Mesodermal cell (in vitro differentiated cells): Measurements from ENCODE around the gene C2CD3.

ENCODE experiments used
- H3K27ac ChIP-seq: 2 replicates; pipeline ENCODE4 v1.7.0; 2013; ENCODE audit warnings: mild to moderate bottlenecking, low read depth, low read length, moderate library complexity; ENCODE audit not compliant: severe bottlenecking
- H3K36me3 ChIP-seq: 2 replicates; pipeline ENCODE4 v1.7.1; 2013; ENCODE audit warnings: mild to moderate bottlenecking, low read length, moderate library complexity; ENCODE audit not compliant: control insufficient read depth, insufficient read depth
- H3K4me1 ChIP-seq: one replicate; pipeline ENCODE4 v1.7.1; 2013; ENCODE audit warnings: mild to moderate bottlenecking, low read length; ENCODE audit not compliant: insufficient read depth, control insufficient read depth, poor library complexity, severe bottlenecking
- H3K4me3 ChIP-seq: 2 replicates; pipeline ENCODE4 v1.7.0; 2013; ENCODE audit warnings: low read length, control low read depth, mild to moderate bottlenecking; ENCODE audit not compliant: insufficient read depth, poor library complexity, severe bottlenecking; ENCODE audit errors: extremely low read depth
- H3K9me3 ChIP-seq: 2 replicates; pipeline ENCODE4 v1.7.1; 2013; ENCODE audit warnings: mild to moderate bottlenecking, low read length, moderate library complexity; ENCODE audit not compliant: control insufficient read depth
- WGBS, 2 experiments: methylation state at CpG; one replicate each; pipeline ENCODE4 v1.1.5; 2013; ENCODE audit warnings: missing lambda C conversion rate in 2 of 2; ENCODE audit not compliant: insufficient coverage in 2 of 2; 5-methylcytosine and 5-hydroxymethylcytosine counted together

Gene C2CD3

DNA sequence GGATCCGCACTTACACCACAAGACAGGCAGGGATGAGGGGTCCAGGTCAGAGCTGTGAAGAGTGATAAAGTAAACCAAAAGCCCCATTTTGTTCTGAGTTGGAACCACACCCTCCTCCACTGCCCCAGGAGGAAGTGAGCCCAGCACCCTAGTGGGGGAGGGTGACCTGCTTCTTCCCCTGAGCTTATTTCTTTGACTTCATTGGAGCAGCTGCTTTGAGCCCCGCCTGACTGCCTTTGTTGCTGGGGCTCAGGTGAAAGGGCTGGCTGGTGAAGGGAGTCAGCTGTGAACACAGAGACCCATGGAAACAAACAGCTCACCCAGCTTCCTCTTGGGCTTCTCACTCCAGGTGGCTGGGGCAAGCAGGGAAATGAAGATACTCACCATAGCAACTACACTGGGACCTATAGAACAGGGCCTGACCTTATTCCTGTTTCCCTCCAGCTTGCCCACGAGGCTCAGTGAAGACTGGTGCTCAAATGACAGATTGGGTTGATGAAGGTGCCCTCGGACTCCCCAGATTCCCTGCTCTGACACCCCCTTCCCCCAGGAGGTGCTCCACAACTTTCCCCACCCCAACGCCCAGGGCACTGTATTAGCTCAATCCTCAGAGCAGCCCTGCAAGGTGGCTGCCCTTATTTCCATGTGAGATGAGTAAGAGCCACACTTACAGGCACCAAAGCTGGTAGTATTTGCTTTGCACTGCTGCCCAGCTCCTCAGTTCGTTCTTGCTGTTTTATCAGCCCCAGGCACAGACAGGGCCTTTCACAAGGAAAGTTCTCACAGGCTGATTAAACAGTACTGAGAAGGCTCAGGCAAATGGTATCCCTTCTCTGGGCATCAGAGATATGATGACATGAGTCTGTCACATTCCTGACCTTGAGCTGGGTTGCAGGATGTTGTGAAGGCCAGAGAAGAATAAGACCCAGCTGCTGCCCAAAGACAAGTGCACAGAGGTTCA, 190.5 kb downstream of the C2CD3 start:
- peaks cover 18% of the 10 kb centered on the region for H3K4me1 ChIP-seq
- H3K27ac ChIP-seq, result no peak overlapping the region
- 91 to 97% methylated on average over 2 to 4 of the region's 6 CpGs for WGBS, 2 experiments
- no peaks in the 10 kb centered on the region for H3K9me3 ChIP-seq
- H3K36me3 ChIP-seq, result peaks cover 49% of the 10 kb centered on the region
- H3K4me3 ChIP-seq, result no peak overlapping the region

GRCh38 chr11:73978576-73979086, 192.2 kb downstream of the C2CD3 start:
- H3K4me1 ChIP-seq, result peaks cover 18% of the 10 kb centered on the region
- no peak overlapping the region for H3K27ac ChIP-seq
- H3K9me3 ChIP-seq, result no peaks in the 10 kb centered on the region
- WGBS, 2 experiments, result 81 to 94% methylated on average over 2 to 3 of the region's 3 CpGs
- H3K36me3 ChIP-seq, result peaks cover 59% of the 10 kb centered on the region
- no peak overlapping the region for H3K4me3 ChIP-seq

- Histone ChIP-seq H3K36me3 (peaks cover 59% of the 10 kb centered on the region), H3K9me3 (no peaks in the 10 kb centered on the region), H3K4me1 (peaks cover 18% of the 10 kb centered on the region), H3K27ac (no peak overlapping the region), H3K4me3 (no peak overlapping the region)
- 96 to 98% methylated on average over 16 to 17 of the region's 18 CpGs for WGBS, 2 experiments
These were observed 192.8 kb downstream of the C2CD3 start for GRCh38 chr11:73977856-73978519.

- 92 to 96% methylated on average over 13 to 14 of the region's 14 CpGs for WGBS, 2 experiments
- peaks cover 17% of the 10 kb centered on the region for H3K4me1 ChIP-seq
- no peak overlapping the region for H3K27ac ChIP-seq
- H3K36me3 ChIP-seq, result peaks cover 59% of the 10 kb centered on the region
- no peaks in the 10 kb centered on the region for H3K9me3 ChIP-seq
- H3K4me3 ChIP-seq, result no peak overlapping the region
These were observed 194.2 kb downstream of the C2CD3 start for GRCh38 chr11:73976451-73977151.

- H3K36me3 ChIP-seq, result peaks cover 48% of the 10 kb centered on the region
- H3K9me3 ChIP-seq, result no peaks in the 10 kb centered on the region
- WGBS, 2 experiments, result 97 to 100% methylated on average over 2 to 6 of the region's 6 CpGs
- peaks cover 5% of the 10 kb centered on the region for H3K4me1 ChIP-seq
- no peak overlapping the region for H3K27ac ChIP-seq
- H3K4me3 ChIP-seq, result no peak overlapping the region
These were observed 195.4 kb downstream of the C2CD3 start for GRCh38 chr11:73975479-73975757.

DNA sequence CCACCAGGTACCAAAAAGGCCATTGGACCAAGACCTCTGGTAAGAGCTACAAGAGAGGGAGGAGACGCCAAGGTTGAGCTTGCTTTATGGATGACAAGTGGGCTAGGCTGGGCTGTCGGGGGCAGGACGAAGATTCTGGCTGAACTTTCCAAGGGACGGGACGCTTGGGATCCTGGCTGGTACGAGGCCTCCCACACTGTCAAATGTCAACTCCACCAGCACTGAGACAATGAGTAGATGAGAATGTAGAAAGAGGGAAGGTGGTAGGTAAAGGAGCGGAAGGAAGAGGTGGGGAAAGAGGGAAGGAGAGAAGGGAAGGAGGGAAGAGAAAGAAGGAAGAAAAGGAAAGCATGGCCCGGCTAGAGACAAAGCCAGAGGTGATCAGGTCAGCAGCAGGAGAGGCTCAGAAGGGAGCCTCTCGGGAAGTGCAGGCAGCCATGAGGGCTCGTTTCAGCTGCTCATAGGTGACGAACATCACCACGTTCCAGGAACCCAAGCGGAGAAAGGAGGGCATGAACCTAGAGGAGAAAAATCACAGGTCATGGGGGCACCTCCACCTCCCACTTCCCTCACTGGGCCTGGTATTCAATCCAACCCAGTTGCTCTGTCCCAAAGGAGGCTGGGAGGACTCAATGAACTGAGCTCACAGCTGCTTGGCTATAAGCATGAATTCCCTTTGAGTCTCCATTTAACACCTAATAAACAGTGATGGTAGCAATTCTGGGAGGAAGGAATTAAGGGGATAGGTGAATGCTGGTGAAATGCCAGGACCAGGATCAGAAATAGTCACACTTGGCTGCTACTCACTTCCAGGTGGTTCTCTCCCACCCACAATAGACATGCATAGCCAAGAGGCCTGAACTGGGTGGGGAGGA, 196.0 kb downstream of the C2CD3 start:
- 91 to 97% methylated on average over 10 to 11 of the region's 13 CpGs for WGBS, 2 experiments
- Histone ChIP-seq H3K27ac (no peak overlapping the region), H3K36me3 (peaks cover 46% of the 10 kb centered on the region), H3K9me3 (no peaks in the 10 kb centered on the region), H3K4me1 (no peaks in the 10 kb centered on the region), H3K4me3 (no peak overlapping the region)

DNA sequence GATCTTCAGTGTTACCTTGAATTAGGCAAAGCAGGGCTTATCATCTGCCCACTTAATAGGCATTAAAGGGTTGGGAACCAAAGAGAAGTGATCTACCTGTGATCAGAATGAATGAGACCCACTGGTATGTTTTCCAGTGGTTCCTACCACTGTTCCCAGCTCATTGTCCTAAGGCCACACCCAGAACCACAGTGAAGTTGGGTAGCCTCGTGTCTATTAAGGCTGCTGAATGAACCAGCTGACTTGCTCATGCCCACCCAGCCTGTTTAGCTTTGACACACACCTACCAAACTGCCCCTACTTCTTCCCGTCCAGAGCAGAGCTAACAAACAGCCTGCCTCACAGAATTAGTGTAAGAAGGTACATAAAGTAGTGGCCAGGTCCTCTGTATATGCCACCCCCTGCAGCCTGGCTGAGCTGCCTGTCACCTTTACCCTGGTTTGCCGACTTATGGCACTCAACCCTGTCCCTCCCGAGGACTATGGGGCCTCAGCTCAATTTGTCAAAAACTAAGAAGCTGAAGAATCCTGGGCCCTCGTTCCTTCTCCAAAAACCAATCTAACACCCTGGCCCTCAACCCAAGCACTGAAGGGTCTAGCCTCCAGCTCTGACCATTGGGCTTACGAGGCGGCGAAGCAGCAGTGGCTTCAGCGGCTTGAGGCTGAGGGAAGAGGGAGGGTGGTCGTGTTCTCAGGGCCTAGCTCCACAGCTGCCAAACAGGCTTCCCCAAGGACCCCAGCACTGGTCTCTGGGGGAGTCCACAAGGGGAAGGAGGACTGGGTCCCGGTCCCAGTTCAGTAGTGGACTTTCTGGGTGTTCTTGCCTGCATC, 198.0 kb downstream of the C2CD3 start:
- Histone ChIP-seq H3K9me3 (no peaks in the 10 kb centered on the region), H3K4me1 (no peaks in the 10 kb centered on the region), H3K36me3 (peaks cover 36% of the 10 kb centered on the region), H3K4me3 (no peak overlapping the region), H3K27ac (no peak overlapping the region)
- 95 to 98% methylated on average over 4 to 11 of the region's 11 CpGs for WGBS, 2 experiments

GRCh38 chr11:73972187-73972586, 198.6 kb downstream of the C2CD3 start:
- WGBS, 2 experiments, result 80% methylated on average over 1 of the region's 1 CpG; no CpG with 5 or more reads in 1 of the 2 experiments
- no peak overlapping the region for H3K4me3 ChIP-seq
- no peaks in the 10 kb centered on the region for H3K9me3 ChIP-seq
- peaks cover 29% of the 10 kb centered on the region for H3K36me3 ChIP-seq
- no peaks in the 10 kb centered on the region for H3K4me1 ChIP-seq
- H3K27ac ChIP-seq, result no peak overlapping the region

GRCh38 chr11:73971175-73971719, 199.6 kb downstream of the C2CD3 start:
- H3K27ac ChIP-seq, result no peak overlapping the region
- no peak overlapping the region for H3K4me3 ChIP-seq
- no peaks in the 10 kb centered on the region for H3K9me3 ChIP-seq
- H3K36me3 ChIP-seq, result peaks cover 20% of the 10 kb centered on the region
- WGBS, 2 experiments, result 90 to 96% methylated on average over 4 of the region's 6 CpGs
- no peaks in the 10 kb centered on the region for H3K4me1 ChIP-seq
